HG03342 (cell line): ENCODE measurements around the gene CYP2D6.
"Not testable (repeated sequence)": the region's sequence is repeated elsewhere in the genome, so short reads cannot be mapped to it uniquely, and the experiment has no call there.

Source experiments
- ATAC-seq: cut with Tn5 transposase; IDR thresholded peaks from one replicate; pipeline ENCODE4 v1.9.1; 2021; ENCODE audit warnings: mild to moderate bottlenecking, moderate library complexity; ENCODE audit not compliant: unreplicated experiment

Gene CYP2D6

DNA sequence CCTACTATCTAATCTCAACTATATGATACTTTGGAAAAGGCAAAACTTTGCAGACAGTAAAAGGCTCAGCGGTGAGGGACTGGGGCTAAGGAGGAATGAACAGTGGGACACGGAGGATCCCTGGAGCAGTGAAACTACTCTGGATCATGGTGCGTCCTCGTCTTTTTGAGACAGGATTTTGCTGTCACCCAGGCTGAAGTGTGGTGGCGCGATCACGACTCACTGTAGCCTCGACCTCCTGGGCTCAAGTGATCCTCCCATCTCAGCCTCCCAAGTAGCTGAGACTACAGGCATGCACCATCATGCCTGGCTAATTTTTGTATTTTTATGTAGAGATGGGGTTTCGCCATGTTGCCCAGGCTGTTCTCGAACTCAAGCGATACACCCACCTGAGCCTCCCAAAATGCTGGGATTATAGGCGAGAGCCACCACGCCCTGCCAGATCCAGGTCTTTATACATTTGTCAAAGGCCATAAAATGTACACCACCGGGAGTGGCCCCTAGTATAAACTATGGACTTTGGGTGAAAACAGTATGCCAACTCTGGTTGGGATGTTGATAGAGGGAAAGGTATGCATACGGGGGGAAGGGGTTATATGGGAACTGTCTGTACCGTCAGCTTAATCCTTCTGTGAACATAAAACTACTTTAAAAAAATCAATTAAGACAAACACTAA lies 28.0 kb upstream of the CYP2D6 start:
- ATAC-seq, result no peak

DNA sequence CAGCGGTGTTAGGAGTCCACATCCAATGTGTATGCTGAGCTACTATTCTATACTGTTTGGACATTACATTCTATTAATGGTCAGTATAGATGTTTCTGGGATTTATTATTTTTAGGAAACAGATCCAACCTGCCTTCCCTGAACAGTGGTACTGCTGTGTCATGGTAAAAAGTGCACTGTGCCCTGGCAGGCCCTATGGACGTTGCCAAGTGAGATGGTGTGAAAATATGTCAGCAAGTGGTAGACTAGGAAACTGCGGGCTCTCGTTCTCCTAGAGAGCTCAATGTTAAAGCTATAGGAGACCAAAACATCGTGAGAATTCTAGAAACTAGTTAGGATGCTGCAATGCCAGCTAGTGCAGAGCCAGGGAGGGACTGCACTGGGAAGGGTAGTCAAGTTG lies 26.0 kb upstream of the CYP2D6 start:
- ATAC-seq, result no peak

DNA sequence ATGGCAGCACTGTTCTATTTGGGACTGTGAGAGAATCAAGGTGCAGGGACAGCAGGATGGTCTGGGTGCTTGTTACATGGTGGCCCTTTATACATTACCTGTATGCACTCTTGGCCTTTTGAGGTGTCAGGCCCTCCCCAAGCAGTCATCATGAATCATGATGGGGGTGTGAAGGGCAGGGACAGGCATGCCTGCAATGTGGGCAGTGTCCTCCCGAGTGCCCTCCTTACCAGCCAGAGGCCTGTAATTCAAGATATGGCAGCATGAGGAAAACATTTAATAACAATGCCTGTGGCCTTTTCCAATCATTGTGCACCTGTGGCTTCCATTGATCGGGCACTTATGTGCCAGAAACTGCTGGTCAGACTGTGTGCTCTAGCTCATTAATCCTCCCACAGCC lies 25.5 kb upstream of the CYP2D6 start:
- ATAC-seq, result no peak

DNA sequence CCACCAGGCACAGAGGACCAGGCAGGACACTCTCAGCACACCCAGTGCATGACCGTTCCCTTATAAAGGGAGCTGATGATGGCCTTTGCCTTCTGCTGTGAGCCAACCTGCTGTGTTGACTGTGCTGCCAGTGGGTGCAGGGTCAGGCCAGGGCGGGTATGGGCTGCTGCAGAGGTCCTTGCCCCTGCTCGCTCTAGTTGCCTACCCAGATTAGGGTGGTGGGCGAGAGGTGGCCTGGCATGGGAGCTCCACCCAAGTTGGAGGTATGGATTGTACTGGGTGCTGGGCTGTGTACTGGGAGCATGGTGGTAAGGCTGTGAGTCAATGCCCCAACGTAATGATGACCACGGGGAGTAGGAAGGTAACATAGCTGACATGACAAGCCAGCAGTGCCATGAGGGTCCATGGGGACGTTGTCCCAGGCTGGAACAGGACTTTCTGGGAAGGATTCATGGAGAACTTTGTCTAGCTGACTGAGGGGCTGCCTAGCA lies 24.5 kb upstream of the CYP2D6 start:
- ATAC-seq, result no peak

DNA sequence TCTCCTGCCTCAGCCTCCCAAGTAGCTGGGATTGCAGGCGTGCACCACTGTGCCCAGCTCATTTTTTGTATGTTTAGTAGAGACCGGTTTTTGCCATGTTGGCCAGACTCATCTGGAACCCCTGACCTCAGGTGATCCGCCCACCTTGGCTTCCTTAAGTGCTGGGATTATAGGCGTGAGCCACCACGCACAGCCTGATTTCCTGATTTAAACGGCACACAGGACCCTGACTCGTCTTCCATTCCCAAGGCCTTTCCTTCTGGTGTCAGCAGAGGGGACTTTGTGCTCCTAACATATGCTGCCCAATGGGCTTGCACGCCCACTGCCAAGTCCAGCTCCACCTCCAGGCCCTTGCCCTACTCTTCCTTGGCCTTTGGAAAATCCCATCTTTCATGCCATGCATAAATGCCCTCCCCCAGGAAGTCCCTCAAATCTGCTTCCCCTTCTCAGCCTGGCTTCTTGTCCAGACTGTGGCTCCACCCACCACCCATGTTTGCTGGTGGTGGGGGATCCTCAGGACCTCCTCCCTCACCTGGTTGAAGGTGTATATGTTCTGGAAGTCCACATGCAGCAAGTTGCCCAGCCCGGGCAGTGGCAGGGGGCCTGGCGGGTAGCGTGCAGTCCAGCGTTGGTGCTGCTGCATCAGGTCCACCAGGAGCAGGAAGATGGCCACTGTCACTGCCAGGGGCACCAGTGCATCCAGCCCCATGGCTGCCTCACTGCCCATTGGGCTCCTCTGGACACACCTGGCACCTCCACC lies 23.9 kb upstream of the CYP2D6 start:
- ATAC-seq, result no peak

DNA sequence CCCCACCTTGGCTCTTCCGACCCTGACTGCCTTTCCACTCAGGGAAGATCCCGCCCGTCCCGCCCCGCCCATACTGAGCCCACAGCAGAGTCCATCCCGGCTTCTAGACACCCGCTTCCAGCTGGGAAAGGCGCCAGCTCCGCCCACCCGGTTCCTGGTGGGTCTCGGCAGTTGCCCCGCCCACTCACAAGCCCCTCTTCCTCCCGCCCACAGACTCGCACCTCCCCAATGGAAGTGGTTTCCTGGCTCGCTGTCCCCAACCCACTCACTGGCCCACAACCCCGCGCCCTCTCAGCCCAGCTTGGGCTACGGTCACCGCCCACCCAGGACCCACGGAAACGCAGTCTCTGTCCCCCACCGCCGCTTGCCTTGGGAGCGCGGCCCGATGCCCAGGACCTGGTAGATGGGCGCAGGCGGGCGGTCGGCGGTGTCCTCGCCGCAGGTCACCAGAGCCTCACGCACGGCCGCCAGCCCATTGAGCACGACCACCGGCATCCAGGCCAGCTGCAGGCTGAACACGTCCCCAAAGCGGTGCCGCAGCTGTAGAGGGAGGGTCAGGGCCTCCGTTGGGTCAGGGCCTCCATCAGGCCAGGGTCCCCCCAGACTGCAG lies 22.2 kb upstream of the CYP2D6 start:
- no peak for ATAC-seq

DNA sequence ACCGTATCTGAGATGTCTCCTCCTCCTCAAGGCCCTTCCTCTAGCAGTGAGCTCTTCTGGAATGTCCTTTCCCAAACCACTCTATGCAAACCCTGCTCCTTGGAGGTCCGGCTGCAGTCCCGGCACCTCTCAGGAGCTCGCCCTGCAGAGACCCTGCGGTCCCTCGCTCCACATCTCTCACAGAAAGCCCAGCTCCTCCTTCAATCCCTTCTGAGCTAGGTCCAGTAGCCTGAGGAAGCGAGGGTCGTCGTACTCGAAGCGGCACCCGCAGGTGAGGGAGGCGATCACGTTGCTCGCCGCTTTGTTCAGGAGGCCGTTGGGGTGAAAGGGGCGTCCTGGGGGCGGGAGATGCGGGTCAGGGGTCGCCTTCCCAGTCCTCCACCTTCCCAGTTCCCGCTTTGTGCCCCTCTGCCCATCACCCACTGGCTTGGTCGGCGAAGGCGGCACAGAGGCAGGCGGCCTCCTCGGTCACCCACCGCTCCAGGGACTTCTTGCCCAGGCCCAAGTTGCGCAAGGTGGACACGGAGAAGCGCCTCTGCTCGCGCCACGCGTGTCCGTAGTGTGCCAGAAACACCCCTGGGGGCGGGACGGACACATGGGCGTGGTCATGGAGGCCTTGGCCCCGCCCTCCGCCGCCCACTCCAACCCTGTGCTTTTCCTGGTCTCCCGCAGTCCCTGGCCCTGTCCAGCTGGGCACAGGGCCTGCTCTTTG lies 21.5 kb upstream of the CYP2D6 start:
- no peak for ATAC-seq

GRCh38 chr22:42150727-42151590 lies 20.3 kb upstream of the CYP2D6 start:
- ATAC-seq, result no peak

GRCh38 chr22:42149798-42150197 lies 19.2 kb upstream of the CYP2D6 start:
- not testable (repeated sequence) for ATAC-seq

DNA sequence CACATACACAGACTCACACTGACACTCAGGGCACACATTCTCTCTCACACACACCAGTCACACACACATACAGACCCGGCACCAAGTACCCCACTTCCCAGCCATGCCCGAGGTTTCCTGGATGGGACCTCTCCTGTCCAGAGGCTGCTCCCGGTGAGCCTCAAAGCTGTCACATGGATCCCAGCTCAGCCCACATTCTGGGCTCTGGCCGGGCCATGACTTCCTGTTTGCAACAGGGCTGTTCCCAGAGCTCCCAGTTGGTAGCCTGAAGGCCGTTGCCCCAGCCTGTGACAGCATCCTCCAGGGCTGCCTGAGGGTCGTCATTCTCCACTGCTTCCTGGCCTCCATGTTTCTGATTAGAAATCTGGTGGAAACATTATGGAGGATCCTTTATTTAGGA lies 14.6 kb upstream of the CYP2D6 start:
- ATAC-seq, result no peak

GRCh38 chr22:42143859-42144822 lies 13.5 kb upstream of the CYP2D6 start:
- ATAC-seq, result not testable (repeated sequence)

- no peak for ATAC-seq
Observed at GRCh38 chr22:42142771-42143461, 12.3 kb upstream of the CYP2D6 start.

GRCh38 chr22:42141307-42142057 lies 10.9 kb upstream of the CYP2D6 start:
- ATAC-seq, result not testable (repeated sequence)

DNA sequence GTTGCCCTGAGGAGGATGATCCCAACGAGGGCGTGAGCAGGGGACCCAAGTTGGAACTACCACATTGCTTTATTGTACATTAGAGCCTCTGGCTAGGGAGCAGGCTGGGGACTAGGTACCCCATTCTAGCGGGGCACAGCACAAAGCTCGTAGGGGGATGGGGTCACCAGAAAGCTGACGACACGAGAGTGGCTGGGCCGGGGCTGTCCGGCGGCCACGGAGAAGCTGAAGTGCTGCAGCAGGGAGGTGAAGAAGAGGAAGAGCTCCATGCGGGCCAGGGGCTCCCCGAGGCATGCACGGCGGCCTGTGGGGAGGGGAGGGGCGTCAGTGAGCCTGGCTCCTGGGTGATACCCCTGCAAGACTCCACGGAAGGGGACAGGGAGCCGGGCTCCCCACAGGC lies 9.5 kb upstream of the CYP2D6 start:
- not testable (repeated sequence) for ATAC-seq

DNA sequence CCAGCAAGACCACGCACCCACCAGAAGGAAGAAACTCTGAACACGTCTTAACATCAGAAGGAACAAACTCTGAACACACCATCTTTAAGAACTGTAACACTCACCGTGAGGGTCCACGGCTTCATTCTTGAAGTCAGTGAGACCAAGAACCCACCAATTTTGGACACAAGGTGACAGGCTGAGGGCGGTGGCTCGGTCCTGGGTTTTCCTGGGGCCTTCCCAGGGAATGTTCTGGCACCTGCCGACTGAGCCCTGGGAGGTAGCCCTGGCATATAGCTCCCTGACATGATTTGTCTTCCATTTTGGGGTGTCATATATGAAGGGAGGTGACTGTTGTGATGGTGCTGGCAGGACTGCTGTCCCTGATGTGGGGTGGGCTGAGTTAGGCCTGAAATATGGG lies 8.9 kb upstream of the CYP2D6 start:
- ATAC-seq, result not testable (repeated sequence)

- no peak for ATAC-seq
Observed at GRCh38 chr22:42138972-42139371, 8.4 kb upstream of the CYP2D6 start.

- no peak for ATAC-seq
Observed at GRCh38 chr22:42138122-42138770, 7.6 kb upstream of the CYP2D6 start.
